K562 treated with DMSO at 1 percent for 48 hours (cell line): ENCODE data around the gene NLGN4X. TPM values are rescaled to one million over a fixed set of nuclear protein-coding genes. Genes with fewer than 3 reads are reported as not detected.

Source experiments
- total RNA-seq: library from RNA; unstranded; fragments of 300-600 nt; gene quantifications from 2 replicates; pipeline ENCODE4 v1.2.3, GENCODE V29; 2022; ENCODE audit warnings: low replicate concordance; ENCODE audit errors: extremely low read depth

The NLGN4X gene
- total RNA-seq, result not detected in 2 replicates

GRCh38 chrX:6228720-6229119 lies at the start of gene NLGN4X:
TSS of gene NLGN4X (minus strand) at chrX:6228867. CDS start at chrX:6151466, 77,401 bp downstream.

